HK-2 (cell line): ENCODE data around the gene PGC.

Experiments
- DNase-seq: peaks from one replicate; pipeline ENCODE4 v3.0.0-alpha.2; 2018; ENCODE audit not compliant: unreplicated experiment

PGC gene

DNA sequence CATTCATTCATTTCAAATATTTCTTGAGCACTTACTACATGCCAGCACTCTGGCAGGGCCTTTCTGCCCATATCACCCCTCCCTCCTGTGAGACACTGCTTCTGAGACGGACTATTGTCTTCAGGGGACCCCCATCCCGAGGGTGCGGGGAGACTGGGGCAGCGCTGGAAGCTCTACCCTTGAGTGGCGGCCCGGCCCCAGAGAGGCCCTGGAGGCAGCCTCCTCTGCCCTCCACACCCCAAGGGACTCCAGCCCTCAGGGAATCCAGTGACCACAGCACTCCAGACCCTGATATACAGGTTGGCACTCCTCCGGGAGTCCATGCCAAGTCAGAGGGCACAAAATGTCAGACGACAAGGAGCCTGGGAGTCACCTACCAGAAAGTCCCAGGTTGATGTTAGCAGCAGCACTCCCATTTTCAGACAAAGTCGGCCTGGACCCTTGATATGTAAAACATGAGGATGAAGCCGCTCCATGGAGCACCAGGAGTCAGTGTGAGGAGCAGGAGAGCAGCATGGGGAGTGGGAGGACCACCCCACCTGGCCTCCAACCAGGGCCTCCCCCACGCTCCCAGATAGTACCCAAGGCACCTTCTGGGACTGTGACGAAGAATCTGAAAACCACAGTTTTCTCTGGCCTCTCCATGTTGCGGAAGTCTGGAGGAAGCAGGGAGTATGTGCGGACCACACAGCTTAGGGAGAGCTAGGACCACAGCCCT is 32.5 kb downstream of the PGC start:
- no peak for DNase-seq

DNA sequence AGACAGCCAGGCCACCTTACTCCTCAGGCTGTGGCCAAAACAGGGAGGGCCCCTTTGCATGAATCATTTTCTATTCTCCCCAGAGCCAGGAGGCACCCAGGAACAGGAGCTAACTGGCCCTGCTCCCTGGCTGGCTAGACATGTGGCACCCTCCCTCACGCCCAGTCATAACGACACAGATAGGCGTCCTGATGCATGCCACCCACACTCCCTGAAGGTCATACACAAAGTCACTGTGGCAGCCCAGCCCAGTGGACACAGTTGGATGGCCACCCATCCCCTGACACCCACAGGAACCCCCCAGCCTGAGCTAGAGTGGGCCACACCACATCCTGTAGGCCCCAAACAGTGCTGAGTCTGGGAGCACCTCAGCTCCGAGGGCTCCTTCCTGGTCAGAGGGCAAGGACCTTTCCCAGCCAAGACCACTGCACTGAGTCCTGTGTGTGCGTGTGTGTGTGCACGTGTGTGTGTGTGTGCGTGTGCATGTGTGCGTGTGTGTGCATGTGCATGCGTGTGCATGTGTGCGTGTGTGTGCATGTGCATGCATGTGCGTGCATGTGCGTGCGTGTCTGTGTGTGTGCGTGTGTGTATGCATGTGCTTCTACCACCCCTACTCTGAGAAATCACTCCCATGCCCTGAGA is 33.4 kb downstream of the PGC start:
- DNase-seq, result peak; percentile 46

- DNase-seq, result peak; percentile 58
These were observed 34.0 kb downstream of the PGC start for GRCh38 chr6:41713159-41713649.

DNA sequence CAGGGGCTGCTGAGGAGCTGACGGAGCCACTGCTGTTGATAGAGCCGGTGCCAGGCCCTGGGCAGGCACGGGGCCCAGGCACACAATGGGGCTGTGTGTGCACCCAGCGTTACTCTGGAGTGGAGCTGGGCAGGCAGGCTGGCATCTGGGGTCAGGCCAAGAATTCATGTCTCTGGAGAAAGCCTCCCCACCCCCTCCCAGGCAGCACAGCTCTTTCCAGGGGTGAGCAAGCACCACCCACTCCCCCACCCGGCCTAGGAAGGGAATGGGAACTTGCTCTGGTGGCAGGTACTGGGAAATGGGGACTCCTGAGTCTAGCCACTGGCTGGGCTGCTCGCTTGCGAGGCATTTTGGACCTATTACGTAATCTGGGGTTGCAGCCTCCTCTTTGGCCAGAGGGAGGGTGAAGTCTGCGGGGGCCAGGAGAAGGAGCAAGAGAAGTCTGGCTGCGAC is 34.5 kb downstream of the PGC start:
- DNase-seq, result peak; percentile 38

GRCh38 chr6:41711323-41712038 is 35.7 kb downstream of the PGC start:
- no peak for DNase-seq

DNA sequence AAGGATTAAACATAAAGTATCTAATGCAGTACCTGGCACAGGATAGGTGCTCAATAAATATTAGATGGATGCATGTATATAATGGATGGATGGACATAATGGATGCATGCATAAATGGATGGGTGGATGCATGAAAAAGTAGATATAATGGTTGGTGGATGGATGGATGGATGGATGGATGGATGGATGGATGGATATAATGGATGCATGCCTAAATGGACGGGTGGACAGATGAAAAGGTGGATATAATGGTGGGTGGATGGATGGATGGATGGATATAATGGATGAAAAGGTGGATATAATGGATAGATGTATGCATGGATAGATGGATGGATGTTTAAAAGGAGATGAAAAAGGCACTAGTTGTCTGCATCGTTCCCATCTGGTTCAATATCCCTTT is 37.8 kb downstream of the PGC start:
- DNase-seq, result no peak

DNA sequence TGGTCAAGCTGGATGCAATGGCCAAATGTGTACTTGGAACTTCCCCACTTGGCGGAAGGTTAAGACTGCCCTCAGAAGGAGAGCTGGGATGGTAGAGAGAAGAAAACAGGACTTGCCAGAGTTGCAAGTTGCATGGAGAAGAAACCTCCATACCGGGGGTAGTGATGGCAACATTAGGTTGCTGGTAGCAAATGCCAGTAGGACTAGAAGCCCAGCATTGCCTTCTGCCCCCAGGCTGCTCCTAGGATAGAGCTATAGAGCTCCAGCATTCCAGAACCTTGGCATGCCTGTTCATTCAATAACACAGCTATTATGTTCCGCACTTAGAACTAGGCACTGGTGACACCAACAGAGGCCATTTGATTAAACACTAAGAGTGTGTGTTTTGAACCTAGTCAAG is 38.3 kb downstream of the PGC start:
- no peak for DNase-seq

DNA sequence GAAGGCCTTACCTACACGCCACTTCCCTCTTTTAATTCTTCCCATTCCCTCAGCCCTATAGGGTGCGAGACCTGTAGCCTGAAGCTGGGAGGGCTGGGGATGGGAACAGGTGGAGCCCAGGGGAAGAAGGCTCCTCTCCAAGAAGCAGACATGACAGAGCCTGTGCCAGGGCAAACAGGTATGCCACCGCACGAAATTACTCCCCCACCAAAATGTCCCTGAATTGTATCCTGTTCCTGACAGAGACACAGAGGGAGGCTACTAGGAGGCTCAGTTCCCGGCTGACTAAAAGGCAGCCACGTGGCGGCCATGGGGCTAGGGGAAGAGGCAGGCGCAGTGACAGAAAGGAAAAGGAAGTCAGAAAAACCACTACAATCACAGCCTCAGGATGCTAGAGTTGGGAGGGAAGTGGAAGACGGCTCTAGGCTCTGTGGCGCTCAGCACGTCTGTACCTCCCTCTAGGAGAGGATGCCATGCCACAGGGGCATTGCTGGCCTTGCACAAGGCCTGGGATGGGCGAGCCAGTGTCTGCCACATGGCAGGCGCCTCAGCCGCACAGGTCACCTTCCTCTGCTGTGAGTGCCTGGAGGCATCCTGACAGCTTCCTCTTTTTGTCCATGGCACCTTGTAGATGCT is 39.5 kb downstream of the PGC start:
- DNase-seq, result no peak

- DNase-seq, result no peak
These were observed 40.2 kb downstream of the PGC start for GRCh38 chr6:41706876-41707564.

DNA sequence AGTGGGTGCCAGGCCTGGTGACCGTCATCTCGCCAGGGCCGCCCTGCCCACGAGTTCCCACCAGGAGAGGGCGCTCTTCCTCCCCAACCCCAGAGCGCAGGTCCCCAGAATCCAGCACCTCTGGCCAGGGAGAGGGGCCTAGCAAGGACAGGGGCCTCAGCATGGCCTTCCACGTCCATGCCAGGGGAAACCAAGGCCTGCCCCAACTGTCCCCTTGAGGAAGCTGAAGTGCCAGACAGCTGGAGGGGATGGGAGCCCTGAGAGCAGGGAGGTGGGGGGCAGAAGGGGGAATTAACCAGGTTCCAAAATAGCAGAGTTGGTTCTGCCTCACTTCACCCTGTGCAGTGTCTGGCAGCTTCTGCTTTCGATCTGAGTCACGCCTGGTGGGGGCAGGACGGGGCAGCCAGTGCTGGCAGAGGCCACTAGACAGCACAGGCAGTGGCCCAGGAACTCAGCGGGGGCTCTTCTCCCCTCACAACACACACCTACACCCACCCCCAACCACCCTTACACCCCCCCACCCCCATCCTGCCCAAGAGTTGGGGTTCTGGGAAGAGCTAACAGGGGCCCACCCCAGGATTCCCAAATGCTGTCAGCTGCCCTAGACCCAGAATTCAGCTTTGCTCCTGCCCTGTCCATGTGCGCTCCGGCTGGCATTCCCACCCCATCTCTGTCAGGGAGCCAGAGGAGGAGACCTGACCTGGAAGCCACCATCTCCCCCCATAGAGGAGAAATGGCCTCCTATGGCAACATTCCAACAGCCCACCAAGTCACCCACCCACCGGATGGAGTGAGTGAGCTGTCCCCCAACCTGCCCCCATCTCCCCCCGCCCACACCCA is 41.0 kb downstream of the PGC start:
- DNase-seq, result peak; percentile 84

DNA sequence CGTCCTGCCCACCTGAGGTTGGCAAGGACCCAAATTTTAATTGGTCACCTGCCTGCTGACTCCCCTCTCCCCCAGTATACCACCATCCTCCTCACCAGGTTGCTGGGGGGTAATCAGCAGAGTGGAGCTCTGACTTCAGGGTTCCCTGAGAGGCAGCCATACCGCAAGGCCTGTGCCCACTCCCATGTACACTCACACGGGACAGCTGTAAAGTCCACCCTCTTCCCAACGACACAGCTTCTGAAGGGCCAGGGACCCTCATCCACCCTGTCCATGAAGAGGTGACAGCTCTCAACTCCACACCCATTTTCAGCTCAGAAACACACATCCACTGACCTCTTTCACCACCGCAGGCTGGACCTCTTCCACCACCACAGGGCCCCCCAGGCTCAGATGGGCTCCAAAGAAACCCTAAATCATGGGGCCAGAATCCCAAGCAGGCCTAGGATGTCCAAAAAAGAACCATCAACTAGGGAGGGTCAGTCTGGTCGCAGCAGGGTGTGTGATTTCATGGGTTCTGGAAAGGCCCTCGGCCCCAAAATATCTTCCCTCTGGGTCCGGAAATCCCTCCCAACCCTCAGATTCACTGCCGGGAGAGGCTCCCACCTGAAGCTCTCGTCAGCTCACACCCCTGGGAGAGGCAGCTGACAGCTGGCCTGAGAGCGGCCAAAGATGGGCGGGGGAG is 41.7 kb downstream of the PGC start:
- DNase-seq, result no peak

DNA sequence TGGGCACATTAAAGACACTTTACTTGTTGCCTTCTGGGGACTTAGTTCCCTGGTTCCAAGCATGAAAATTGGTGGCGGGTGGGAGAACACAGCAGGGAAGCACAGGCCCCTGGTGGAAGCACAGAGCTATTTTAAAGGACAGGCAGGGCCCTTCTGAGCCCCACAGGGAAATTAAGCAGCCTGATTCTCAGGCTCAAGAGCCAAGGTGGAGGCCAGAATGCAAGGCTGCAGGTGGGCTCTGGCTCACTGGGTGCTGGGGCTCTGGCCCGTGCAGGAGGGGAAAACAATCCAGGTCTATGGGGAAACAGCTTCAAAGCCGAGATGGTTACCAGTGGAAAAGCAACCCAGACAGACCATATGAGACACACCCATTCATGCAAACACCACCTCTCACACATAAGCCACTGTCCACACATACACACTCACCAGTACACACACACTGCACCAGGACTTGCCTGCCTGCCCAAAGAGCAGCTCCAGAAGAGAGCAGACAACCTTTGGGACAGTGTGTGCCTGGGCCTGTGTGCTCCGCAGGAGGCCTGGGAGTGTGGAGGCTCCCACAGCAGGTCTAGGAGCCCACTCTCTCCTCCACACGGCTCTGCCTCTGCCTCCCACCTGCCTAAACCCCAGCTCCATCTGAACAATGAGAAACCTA is 42.4 kb downstream of the PGC start:
- DNase-seq, result no peak

GRCh38 chr6:41704028-41704427 is 43.2 kb downstream of the PGC start:
- no peak for DNase-seq

- DNase-seq, result no peak
These were observed 44.3 kb downstream of the PGC start for GRCh38 chr6:41702771-41703494.

GRCh38 chr6:41702089-41702745 is 45.0 kb downstream of the PGC start:
- DNase-seq, result no peak

DNA sequence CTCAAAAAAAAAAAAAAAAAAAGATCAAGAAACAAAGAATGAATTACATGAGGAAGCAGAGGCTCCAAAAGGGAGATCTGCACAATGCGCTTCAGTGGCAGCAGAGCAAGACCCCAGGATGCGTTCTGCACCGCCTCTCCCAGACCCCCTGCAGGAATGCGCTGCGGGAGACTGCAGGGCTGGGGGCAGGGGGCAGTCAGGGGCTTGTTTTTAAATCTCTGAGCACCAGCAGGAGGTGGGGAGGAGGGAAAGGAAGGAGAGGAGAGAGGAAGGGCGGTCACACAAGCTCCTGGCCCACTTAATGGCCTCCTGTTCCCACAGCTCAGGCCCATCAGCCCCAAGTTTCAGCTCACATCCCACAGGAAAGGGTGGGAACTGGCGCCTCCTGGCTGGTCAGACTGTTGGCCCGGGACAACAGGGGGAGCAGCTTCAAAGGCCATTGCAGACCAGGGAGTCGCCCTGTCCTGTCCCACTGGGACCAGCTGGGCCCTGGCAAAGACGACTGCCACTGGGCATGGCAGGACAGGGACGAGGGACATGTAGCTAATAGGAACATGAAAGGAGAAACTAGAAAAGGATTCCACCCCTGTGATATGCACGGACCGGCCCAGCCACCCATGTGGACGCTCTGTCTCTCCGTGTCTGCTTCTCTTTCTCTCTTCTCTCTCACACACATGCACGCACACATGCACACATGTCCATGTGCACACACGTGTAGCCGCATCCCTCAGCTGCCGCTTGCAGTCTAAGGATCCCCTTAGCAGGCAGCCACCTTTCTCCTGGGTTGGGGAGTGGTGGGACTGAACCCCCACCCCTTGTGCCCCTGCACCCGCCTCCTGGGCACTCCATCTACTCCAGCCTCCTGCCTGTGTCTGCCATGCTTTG is 46.5 kb downstream of the PGC start:
- DNase-seq, result no peak

- no peak for DNase-seq
These were observed 48.1 kb downstream of the PGC start for GRCh38 chr6:41699063-41699462.
